Measurements from ENCODE around the gene GPR157. TPM values are rescaled to one million over a fixed set of nuclear protein-coding genes. Genes with fewer than 3 reads are reported as not detected.

The GPR157 gene
- total and polyA plus RNA-seq, 10 of the 15 experiments (the other 5 are each of a cell fraction or from before 2014, with no cell fraction given), result 0.66 to 15.9 (median 3.1) TPM

GRCh38 chr1:9119745-9120144 lies 9.2 kb downstream of the GPR157 start (continued):
- TF ChIP-seq RFX5 (IDR thresholded peaks at IDR 0.05; ENCODE audit: low read depth, low read length) (no peak), SMARCA5 (IDR thresholded peaks at IDR 0.05) (no peak; the same call in 1 of the 2 replicates), CBX3 (IDR thresholded peaks at IDR 0.05; ENCODE audit: borderline replicate concordance, low read depth) (no peak), FOXK2 (IDR thresholded peaks at IDR 0.05) (no peak), RAD21 (IDR thresholded peaks at IDR 0.05; ENCODE audit: insufficient read depth, low read depth, low read length) (no peak), FOS (IDR thresholded peaks at IDR 0.05; ENCODE audit: borderline replicate concordance, extremely low read depth, insufficient read length) (no peak), EED (IDR thresholded peaks at IDR 0.05; ENCODE audit: low read depth) (peak; percentile 80), TAF1 (IDR thresholded peaks at IDR 0.05; ENCODE audit: borderline replicate concordance, low read depth, low read length) (no peak), NBN (IDR thresholded peaks at IDR 0.05) (no peak; the same call in none of the 2 replicates), PAX8 (IDR thresholded peaks at IDR 0.05) (no peak), IKZF1 (conservative IDR thresholded peaks at IDR 0.05) (peak; percentile 97), NRF1 (conservative IDR thresholded peaks at IDR 0.05; ENCODE audit: low read depth, low read length) (no peak), POLR2A (IDR thresholded peaks at IDR 0.05; ENCODE audit: low read depth, low read length) (no peak), ZBED1 (IDR thresholded peaks at IDR 0.05; ENCODE audit: borderline replicate concordance) (no peak), JUNB (IDR thresholded peaks at IDR 0.05) (no peak), MXI1 (IDR thresholded peaks at IDR 0.05; ENCODE audit: low read depth, low read length) (no peak), YBX1 (IDR thresholded peaks at IDR 0.05) (no peak), HDAC2 (IDR thresholded peaks at IDR 0.05) (no peak), STAT3 (IDR thresholded peaks at IDR 0.05; ENCODE audit: low read depth, low read length) (0 out of 2 replicates have a peak, but pooled peaks have one; percentile 19), STAT1 (conservative IDR thresholded peaks at IDR 0.05) (no peak), NR2C2 (IDR thresholded peaks at IDR 0.05; ENCODE audit: borderline replicate concordance, control insufficient read depth, insufficient read length, low read depth) (no peak), BHLHE40 (IDR thresholded peaks at IDR 0.05; ENCODE audit: borderline replicate concordance in 1 of 2, low read depth in 2 of 2, low read length in 1 of 2) (peak; percentile 64 to 83; a peak in 3 of 4 replicates), FOXM1 (IDR thresholded peaks at IDR 0.05; ENCODE audit: low read depth, low read length) (peak; percentile 67; the same call in 1 of the 2 replicates), CBFB (IDR thresholded peaks at IDR 0.05; ENCODE audit: low read depth) (peak; percentile 70; the same call in 1 of the 2 replicates), SUZ12 (IDR thresholded peaks at IDR 0.05; ENCODE audit: unreplicated experiment) (no peak), IRF4 (IDR thresholded peaks at IDR 0.05; ENCODE audit: low read depth, low read length) (peak; percentile 64; the same call in 1 of the 2 replicates), MYB (IDR thresholded peaks at IDR 0.05; ENCODE audit: borderline replicate concordance, low read depth, low read length) (no peak)
- TF ChIP-seq, protein P1, sequence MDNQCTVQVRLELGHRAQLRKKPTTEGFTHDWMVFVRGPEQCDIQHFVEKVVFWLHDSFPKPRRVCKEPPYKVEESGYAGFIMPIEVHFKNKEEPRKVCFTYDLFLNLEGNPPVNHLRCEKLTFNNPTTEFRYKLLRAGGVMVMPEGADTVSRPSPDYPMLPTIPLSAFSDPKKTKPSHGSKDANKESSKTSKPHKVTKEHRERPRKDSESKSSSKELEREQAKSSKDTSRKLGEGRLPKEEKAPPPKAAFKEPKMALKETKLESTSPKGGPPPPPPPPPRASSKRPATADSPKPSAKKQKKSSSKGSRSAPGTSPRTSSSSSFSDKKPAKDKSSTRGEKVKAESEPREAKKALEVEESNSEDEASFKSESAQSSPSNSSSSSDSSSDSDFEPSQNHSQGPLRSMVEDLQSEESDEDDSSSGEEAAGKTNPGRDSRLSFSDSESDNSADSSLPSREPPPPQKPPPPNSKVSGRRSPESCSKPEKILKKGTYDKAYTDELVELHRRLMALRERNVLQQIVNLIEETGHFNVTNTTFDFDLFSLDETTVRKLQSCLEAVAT (IDR thresholded peaks at IDR 0.05), result peak; percentile 86
- TF ChIP-seq, protein P2, sequence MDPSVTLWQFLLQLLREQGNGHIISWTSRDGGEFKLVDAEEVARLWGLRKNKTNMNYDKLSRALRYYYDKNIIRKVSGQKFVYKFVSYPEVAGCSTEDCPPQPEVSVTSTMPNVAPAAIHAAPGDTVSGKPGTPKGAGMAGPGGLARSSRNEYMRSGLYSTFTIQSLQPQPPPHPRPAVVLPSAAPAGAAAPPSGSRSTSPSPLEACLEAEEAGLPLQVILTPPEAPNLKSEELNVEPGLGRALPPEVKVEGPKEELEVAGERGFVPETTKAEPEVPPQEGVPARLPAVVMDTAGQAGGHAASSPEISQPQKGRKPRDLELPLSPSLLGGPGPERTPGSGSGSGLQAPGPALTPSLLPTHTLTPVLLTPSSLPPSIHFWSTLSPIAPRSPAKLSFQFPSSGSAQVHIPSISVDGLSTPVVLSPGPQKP (IDR thresholded peaks at IDR 0.05; ENCODE audit: low read depth, low read length), result no peak
- TF ChIP-seq, protein P3, sequence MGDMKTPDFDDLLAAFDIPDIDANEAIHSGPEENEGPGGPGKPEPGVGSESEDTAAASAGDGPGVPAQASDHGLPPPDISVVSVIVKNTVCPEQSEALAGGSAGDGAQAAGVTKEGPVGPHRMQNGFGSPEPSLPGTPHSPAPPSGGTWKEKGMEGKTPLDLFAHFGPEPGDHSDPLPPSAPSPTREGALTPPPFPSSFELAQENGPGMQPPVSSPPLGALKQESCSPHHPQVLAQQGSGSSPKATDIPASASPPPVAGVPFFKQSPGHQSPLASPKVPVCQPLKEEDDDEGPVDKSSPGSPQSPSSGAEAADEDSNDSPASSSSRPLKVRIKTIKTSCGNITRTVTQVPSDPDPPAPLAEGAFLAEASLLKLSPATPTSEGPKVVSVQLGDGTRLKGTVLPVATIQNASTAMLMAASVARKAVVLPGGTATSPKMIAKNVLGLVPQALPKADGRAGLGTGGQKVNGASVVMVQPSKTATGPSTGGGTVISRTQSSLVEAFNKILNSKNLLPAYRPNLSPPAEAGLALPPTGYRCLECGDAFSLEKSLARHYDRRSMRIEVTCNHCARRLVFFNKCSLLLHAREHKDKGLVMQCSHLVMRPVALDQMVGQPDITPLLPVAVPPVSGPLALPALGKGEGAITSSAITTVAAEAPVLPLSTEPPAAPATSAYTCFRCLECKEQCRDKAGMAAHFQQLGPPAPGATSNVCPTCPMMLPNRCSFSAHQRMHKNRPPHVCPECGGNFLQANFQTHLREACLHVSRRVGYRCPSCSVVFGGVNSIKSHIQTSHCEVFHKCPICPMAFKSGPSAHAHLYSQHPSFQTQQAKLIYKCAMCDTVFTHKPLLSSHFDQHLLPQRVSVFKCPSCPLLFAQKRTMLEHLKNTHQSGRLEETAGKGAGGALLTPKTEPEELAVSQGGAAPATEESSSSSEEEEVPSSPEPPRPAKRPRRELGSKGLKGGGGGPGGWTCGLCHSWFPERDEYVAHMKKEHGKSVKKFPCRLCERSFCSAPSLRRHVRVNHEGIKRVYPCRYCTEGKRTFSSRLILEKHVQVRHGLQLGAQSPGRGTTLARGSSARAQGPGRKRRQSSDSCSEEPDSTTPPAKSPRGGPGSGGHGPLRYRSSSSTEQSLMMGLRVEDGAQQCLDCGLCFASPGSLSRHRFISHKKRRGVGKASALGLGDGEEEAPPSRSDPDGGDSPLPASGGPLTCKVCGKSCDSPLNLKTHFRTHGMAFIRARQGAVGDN (IDR thresholded peaks at IDR 0.05), result peak; percentile 66
